Measurements from ENCODE around the gene CTNNBL1. TPM values are rescaled to one million over a fixed set of nuclear protein-coding genes. Genes with fewer than 3 reads are reported as not detected.
"Not testable (repeated sequence)": the region's sequence is repeated elsewhere in the genome, so short reads cannot be mapped to it uniquely, and the experiment has no call there.

Gene CTNNBL1
- total and polyA plus RNA-seq, 7 experiments from 2014 or later = 41.7 to 93.4 (median 56.4) TPM

DNA sequence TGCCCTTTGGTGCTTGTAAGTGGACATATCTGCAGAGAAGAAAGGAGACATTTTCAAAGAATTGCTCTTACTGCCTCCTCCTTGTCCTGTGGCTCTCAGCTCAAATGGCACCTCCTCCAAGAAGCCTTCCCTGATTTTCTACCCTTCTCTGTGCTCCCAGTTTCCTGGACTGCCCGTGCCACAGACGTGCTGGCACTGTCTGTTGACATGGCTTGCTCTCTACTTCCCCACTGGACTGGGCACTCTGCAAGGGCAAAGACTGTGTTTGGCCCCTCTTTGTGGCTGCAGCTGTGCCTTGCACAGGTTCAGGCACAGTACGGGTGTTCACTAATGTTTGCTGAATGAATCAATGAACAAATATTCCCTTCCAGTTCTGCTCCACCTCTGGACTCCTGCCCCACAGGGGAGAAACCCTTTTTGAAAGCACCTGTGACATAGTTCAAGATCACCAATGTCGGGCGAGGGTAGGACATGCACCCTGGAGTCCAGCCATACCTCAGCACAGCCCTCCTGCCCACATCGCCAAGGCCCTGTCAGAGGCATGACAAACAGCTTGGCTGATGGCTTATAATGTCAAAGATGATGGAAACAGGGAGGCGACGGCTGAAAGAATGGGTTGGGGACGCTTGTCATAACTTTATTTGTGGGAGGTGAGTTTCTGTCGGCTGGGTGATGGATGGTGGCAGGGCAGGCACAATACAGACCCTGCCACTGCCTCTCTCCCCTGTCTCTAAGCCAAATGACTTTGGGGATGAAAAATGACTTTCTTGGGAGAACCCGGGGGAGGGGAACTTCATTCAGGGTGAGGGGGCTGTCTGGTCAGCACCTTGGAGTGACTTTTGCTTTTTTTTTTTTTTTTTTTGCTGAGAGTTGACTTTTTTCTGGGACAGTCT is 15.6 kb upstream of the CTNNBL1 start:
- H3K4me1 Mint-ChIP-seq = peaks cover 0 to 3% (median 0%) of the 10 kb centered on the region in 7 donors
- H3K9me3 Mint-ChIP-seq = peaks cover 0 to 3% (median 0%) of the 10 kb centered on the region in 11 donors
- H3K27me3 ChIP-seq (ENCODE audit: control insufficient read depth in 2 of 2, insufficient read depth in 2 of 2, low read length in 2 of 2) = no peaks in the 10 kb centered on the region
- no peaks in the 10 kb centered on the region for H3K36me3 ChIP-seq (ENCODE audit: control insufficient read depth in 2 of 3, insufficient read depth in 3 of 3, low read length in 3 of 3)
- H3K27me3 Mint-ChIP-seq = peaks cover 18 to 47% (median 32%) of the 10 kb centered on the region in 5 donors
- H3K36me3 Mint-ChIP-seq = no peaks in the 10 kb centered on the region
- ATAC-seq = no peak
- no peaks in the 10 kb centered on the region for H3K4me1 ChIP-seq (ENCODE audit: control insufficient read depth in 2 of 2, insufficient read depth in 2 of 2, low read length in 2 of 2)
- ChIA-PET CTCF (no interaction called here), POLR2A (no interaction called here)
- H3K9me3 ChIP-seq (ENCODE audit: control insufficient read depth in 2 of 3, low read length in 3 of 3) = no peaks in the 10 kb centered on the region
- DNase-seq = no peak
- intact Hi-C loops (cut with micrococcal nuclease) = no loop called here
- no peak overlapping the region for H3K27ac ChIP-seq (ENCODE audit: low read depth, low read length)
- H3K4me3 ChIP-seq (ENCODE audit: low read length) = no peak overlapping the region
- H3K4me3 Mint-ChIP-seq = no peak overlapping the region
- no peak overlapping the region for H3K27ac Mint-ChIP-seq

DNA sequence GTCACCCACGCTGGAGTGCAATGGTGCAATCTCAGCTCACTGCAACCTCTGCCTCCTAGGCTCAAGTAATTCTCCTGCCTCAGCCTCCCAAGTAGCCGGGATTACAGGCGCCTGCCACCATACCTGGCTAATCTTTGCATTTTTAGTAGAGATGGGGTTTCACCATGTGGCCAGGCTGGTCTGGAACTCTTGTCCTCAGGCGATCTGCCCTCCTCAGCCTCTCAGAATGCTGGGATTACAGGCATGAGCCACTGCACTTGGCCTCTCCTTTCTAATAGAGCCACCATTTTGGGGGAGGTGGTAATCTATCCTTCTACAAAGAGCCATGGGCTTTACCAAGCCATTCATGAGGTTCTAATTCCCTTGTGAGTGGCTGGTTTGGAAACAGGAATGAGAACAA is 14.1 kb upstream of the CTNNBL1 start:
- H3K36me3 Mint-ChIP-seq; H3K4me1 Mint-ChIP-seq; DNase-seq; H3K27ac ChIP-seq (ENCODE audit: low read depth, low read length); H3K4me1 ChIP-seq (ENCODE audit: control insufficient read depth in 2 of 2, insufficient read depth in 2 of 2, low read length in 2 of 2); ATAC-seq; H3K4me3 Mint-ChIP-seq; CTCF ChIA-PET; POLR2A ChIA-PET; H3K4me3 ChIP-seq (ENCODE audit: low read length); H3K27me3 ChIP-seq (ENCODE audit: control insufficient read depth in 2 of 2, insufficient read depth in 2 of 2, low read length in 2 of 2); intact Hi-C loops (cut with micrococcal nuclease); H3K36me3 ChIP-seq (ENCODE audit: control insufficient read depth in 2 of 3, insufficient read depth in 3 of 3, low read length in 3 of 3); H3K9me3 ChIP-seq (ENCODE audit: control insufficient read depth in 2 of 3, low read length in 3 of 3); H3K9me3 Mint-ChIP-seq; H3K27ac Mint-ChIP-seq: not testable (repeated sequence)
- peaks cover 13 to 41% (median 29%) of the 10 kb centered on the region in 5 donors for H3K27me3 Mint-ChIP-seq

DNA sequence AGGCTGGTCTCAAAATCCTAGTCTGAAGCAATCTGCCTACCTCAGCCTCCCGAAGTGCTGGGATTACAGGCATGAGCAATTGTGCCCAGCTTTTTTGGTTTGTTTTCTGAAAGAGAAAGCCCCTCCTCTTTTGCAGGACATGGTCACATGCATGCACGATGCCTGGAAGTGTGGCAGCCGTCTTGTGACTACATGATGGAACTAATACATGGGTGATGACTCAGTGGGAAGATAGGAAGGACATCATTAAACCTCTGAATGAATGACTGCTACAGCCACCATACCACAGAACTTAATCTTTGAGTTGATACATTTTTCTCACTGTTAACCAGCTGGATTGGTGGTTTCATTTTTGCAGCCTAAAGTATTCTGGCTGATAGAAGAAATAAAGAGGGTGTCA is 13.4 kb upstream of the CTNNBL1 start:
- Mint-ChIP-seq H3K4me3 (no peak overlapping the region), H3K27me3 (peaks cover 13 to 44% (median 28%) of the 10 kb centered on the region in 5 donors), H3K9me3 (peaks cover 0 to 3% (median 0%) of the 10 kb centered on the region in 11 donors), H3K4me1 (peaks cover 0 to 3% (median 0%) of the 10 kb centered on the region in 7 donors), H3K27ac (no peak overlapping the region), H3K36me3 (no peaks in the 10 kb centered on the region)
- POLR2A ChIA-PET = no interaction called here
- Histone ChIP-seq H3K4me1 (ENCODE audit: control insufficient read depth in 2 of 2, insufficient read depth in 2 of 2, low read length in 2 of 2) (no peaks in the 10 kb centered on the region), H3K27me3 (ENCODE audit: control insufficient read depth in 2 of 2, insufficient read depth in 2 of 2, low read length in 2 of 2) (no peaks in the 10 kb centered on the region), H3K27ac (ENCODE audit: low read depth, low read length) (no peak overlapping the region), H3K36me3 (ENCODE audit: control insufficient read depth in 2 of 3, insufficient read depth in 3 of 3, low read length in 3 of 3) (no peaks in the 10 kb centered on the region), H3K9me3 (ENCODE audit: control insufficient read depth in 2 of 3, low read length in 3 of 3) (no peaks in the 10 kb centered on the region), H3K4me3 (ENCODE audit: low read length) (no peak overlapping the region)
- peak; percentile 36 for ATAC-seq
- CTCF ChIA-PET = no interaction called here
- no peak for DNase-seq
- intact Hi-C loops (cut with micrococcal nuclease) = no loop called here

DNA sequence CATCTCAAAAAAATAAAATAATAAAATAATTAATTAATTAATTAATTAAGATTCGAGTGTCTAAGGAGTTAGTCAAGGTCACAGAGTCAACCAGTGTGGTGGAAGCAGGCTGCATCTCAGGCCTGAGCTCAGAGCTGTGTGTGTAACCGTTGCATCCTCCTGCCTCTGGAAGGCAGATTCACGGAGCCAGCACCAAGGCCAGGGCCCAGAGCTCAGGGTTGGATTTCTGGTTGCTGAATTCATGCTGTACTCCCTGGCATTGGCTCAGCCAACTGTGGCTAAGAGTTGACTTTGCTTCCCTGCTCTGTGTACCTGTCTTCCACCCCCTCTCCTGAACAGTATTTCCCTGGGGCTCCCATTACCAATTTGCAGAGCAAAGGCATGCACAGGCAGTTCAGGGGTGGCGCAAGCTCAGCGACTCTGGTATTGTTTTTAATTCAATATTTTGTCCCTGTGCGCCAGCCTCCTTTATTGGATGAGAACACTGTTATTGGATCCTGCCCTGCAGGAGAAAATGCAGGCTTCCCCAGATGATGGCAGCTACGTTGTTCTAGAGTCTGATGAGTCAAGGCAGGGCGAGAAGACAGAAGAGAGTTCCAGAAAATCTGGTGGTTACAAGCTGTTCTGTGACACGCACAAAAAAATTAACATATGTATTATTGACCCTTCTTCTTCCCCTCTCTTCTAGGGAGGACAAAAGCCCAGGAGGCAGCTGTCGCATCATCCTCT is 12.3 kb upstream of the CTNNBL1 start:
- H3K36me3 Mint-ChIP-seq = no peaks in the 10 kb centered on the region
- ChIA-PET POLR2A (interaction anchor here (1.4 kb wide), 1 partner anchor 13 kb away, joined by 3 read pairs; the partner anchor contains the start of gene CTNNBL1), CTCF (no interaction called here)
- H3K4me3 Mint-ChIP-seq = no peak overlapping the region
- no peak overlapping the region for H3K27ac ChIP-seq (ENCODE audit: low read depth, low read length)
- H3K9me3 ChIP-seq (ENCODE audit: control insufficient read depth in 2 of 3, low read length in 3 of 3) = no peaks in the 10 kb centered on the region
- H3K4me3 ChIP-seq (ENCODE audit: low read length) = no peak overlapping the region
- DNase-seq (no peak), ATAC-seq (no peak)
- no peaks in the 10 kb centered on the region for H3K27me3 ChIP-seq (ENCODE audit: control insufficient read depth in 2 of 2, insufficient read depth in 2 of 2, low read length in 2 of 2)
- H3K36me3 ChIP-seq (ENCODE audit: control insufficient read depth in 2 of 3, insufficient read depth in 3 of 3, low read length in 3 of 3) = no peaks in the 10 kb centered on the region
- H3K9me3 Mint-ChIP-seq = peaks cover 0 to 3% (median 0%) of the 10 kb centered on the region in 11 donors
- intact Hi-C loops (cut with micrococcal nuclease) = no loop called here
- H3K4me1 ChIP-seq (ENCODE audit: control insufficient read depth in 2 of 2, insufficient read depth in 2 of 2, low read length in 2 of 2) = no peaks in the 10 kb centered on the region
- peaks cover 0 to 3% (median 0%) of the 10 kb centered on the region in 7 donors for H3K4me1 Mint-ChIP-seq
- H3K27ac Mint-ChIP-seq = no peak overlapping the region
- H3K27me3 Mint-ChIP-seq = peaks cover 13 to 40% (median 28%) of the 10 kb centered on the region in 5 donors

DNA sequence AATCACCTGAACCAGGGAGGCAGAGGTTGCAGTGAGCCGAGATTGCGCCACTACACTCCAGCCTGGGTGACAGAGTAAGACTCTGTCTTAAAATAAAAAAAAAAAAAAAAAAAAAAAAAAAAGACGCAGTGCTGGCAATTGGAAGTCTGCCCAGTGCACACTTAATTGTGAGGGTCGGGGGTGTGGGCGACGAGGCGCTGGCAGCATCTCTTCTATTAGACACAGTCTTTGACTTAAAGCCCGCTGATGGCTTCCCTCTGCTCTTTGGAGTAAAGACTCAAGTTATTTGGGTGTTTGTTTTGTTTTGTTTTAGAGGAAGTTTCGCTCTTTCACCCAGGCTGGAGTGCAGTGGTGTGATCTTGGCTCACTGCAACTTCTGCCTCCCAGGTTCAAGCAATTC is 10.7 kb upstream of the CTNNBL1 start:
- H3K27ac Mint-ChIP-seq = not testable (repeated sequence)

DNA sequence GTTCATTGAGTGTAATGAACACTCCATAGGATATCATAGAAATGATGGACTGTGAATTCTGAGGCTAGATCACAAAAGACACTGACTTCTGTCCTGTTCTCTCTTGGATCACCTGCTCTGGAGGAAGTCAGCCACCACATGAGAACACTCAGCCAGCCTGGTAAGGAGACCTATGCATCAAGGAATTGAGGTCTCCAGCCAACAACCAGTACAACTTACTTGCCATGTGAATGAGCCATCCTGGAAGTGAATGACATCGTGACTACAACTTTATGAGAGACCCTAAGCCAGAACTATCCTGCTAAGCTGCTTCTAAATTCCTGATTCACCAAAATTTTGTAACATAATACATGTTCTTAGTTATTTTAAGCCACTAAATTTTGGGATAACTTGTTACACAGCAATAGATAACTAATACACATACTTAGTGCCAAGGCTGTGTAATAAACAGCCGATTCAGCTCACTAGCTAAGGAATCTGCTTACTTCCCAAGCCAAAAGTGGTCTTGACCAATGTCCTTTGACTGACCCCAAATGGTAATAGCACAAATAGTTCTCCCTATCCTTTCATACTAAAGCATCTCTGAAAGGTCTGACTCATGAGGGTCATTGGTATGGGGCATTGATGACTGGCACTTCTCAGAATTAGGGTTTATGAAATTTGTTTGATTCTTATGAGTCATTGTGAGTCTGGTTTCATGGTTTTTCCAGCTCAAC is 6.9 kb upstream of the CTNNBL1 start:
- no peak overlapping the region for H3K27ac ChIP-seq (ENCODE audit: low read depth, low read length)
- peaks cover 22 to 35% (median 29%) of the 10 kb centered on the region in 5 donors for H3K27me3 Mint-ChIP-seq
- H3K27me3 ChIP-seq (ENCODE audit: control insufficient read depth in 2 of 2, insufficient read depth in 2 of 2, low read length in 2 of 2) = no peaks in the 10 kb centered on the region
- intact Hi-C loops (cut with micrococcal nuclease) = no loop called here
- H3K9me3 ChIP-seq (ENCODE audit: control insufficient read depth in 2 of 3, low read length in 3 of 3) = no peaks in the 10 kb centered on the region
- no peaks in the 10 kb centered on the region for H3K4me1 Mint-ChIP-seq
- ChIA-PET POLR2A (interaction anchor here (0.5 kb wide), 1 partner anchor 1689 kb away, joined by 3 read pairs; no protein-coding TSS in a partner anchor), CTCF (no interaction called here)
- H3K36me3 ChIP-seq (ENCODE audit: control insufficient read depth in 2 of 3, insufficient read depth in 3 of 3, low read length in 3 of 3) = no peaks in the 10 kb centered on the region
- H3K27ac Mint-ChIP-seq = no peak overlapping the region
- no peaks in the 10 kb centered on the region for H3K9me3 Mint-ChIP-seq
- H3K4me3 Mint-ChIP-seq = no peak overlapping the region
- no peak overlapping the region for H3K4me3 ChIP-seq (ENCODE audit: low read length)
- no peaks in the 10 kb centered on the region for H3K36me3 Mint-ChIP-seq
- no peaks in the 10 kb centered on the region for H3K4me1 ChIP-seq (ENCODE audit: control insufficient read depth in 2 of 2, insufficient read depth in 2 of 2, low read length in 2 of 2)
- DNase-seq (no peak), ATAC-seq (no peak)

More for the DNA sequence above, 10.7 kb upstream of the CTNNBL1 start:
- H3K4me3 ChIP-seq (ENCODE audit: low read length); H3K4me1 Mint-ChIP-seq; DNase-seq; H3K36me3 Mint-ChIP-seq; intact Hi-C loops (cut with micrococcal nuclease); H3K27me3 ChIP-seq (ENCODE audit: control insufficient read depth in 2 of 2, insufficient read depth in 2 of 2, low read length in 2 of 2); CTCF ChIA-PET; H3K4me3 Mint-ChIP-seq; POLR2A ChIA-PET; H3K9me3 ChIP-seq (ENCODE audit: control insufficient read depth in 2 of 3, low read length in 3 of 3); H3K36me3 ChIP-seq (ENCODE audit: control insufficient read depth in 2 of 3, insufficient read depth in 3 of 3, low read length in 3 of 3); H3K9me3 Mint-ChIP-seq; H3K27ac ChIP-seq (ENCODE audit: low read depth, low read length); H3K4me1 ChIP-seq (ENCODE audit: control insufficient read depth in 2 of 2, insufficient read depth in 2 of 2, low read length in 2 of 2); ATAC-seq: not testable (repeated sequence)
- peaks cover 16 to 34% (median 23%) of the 10 kb centered on the region in 5 donors for H3K27me3 Mint-ChIP-seq

All from naive thymus-derived CD4-positive, alpha-beta T cell (primary cell).